ENCODE measurements around the gene CEP128. TPM values are rescaled to one million over a fixed set of nuclear protein-coding genes. Genes with fewer than 3 reads are reported as not detected.

Gene CEP128
- total RNA-seq, 2 experiments from 2014 or later, result 71.9 to 137 TPM

DNA sequence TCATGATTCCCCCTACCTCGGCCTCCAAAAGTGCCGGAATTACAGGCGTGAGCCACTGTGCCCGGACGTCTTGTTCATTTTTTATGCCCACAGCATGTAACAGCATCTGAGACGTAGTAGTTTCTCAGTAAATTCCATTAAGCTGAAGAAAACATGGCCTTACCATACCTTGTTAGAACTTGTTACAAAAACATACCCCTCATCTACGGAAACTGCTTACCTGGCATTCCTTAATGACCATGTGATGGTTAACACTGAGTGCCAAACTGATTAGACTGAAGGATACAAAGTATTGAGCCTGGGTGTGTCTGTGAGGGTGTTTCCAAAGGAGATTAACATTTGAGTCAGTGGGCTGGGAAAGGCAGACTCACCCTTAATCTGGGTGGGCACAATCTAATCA lies 186.8 kb downstream of the CEP128 start:
- Histone ChIP-seq H2AFZ (ENCODE audit: low read length) (no peak overlapping the region), H3K79me2 (ENCODE audit: insufficient read depth, low read depth, low read length) (no peaks in the 10 kb centered on the region), H3K9me2 (ENCODE audit: insufficient read depth, low read length) (no peaks in the 10 kb centered on the region), H3K36me3 (ENCODE audit: insufficient read depth, low read length) (peaks cover 62% of the 10 kb centered on the region), H4K20me1 (ENCODE audit: insufficient read depth, low read length) (no peaks in the 10 kb centered on the region), H3K4me3 (ENCODE audit: low read depth, low read length, poor library complexity, severe bottlenecking) (no peak overlapping the region), H3K27ac (ENCODE audit: low read depth, low read length, poor library complexity, severe bottlenecking) (no peak overlapping the region), H3K4me1 (ENCODE audit: insufficient read depth, low read length, poor library complexity, severe bottlenecking) (no peaks in the 10 kb centered on the region), H3K9me3 (ENCODE audit: low read length) (no peaks in the 10 kb centered on the region), H3K4me2 (ENCODE audit: low read length) (no peak overlapping the region)
- intact Hi-C loops (cut with micrococcal nuclease; ENCODE audit: unreplicated experiment), result no loop called here
- POLR2A ChIA-PET, result no interaction called here
- TF ChIP-seq, protein P1, sequence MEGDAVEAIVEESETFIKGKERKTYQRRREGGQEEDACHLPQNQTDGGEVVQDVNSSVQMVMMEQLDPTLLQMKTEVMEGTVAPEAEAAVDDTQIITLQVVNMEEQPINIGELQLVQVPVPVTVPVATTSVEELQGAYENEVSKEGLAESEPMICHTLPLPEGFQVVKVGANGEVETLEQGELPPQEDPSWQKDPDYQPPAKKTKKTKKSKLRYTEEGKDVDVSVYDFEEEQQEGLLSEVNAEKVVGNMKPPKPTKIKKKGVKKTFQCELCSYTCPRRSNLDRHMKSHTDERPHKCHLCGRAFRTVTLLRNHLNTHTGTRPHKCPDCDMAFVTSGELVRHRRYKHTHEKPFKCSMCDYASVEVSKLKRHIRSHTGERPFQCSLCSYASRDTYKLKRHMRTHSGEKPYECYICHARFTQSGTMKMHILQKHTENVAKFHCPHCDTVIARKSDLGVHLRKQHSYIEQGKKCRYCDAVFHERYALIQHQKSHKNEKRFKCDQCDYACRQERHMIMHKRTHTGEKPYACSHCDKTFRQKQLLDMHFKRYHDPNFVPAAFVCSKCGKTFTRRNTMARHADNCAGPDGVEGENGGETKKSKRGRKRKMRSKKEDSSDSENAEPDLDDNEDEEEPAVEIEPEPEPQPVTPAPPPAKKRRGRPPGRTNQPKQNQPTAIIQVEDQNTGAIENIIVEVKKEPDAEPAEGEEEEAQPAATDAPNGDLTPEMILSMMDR (conservative IDR thresholded peaks at IDR 0.05; ENCODE audit: low read length), result no peak
- TF ChIP-seq EZH2phosphoT487 (IDR thresholded peaks at IDR 0.05; ENCODE audit: borderline replicate concordance, low read depth, low read length), result no peak
- no TSS peak for BruUV-seq (replicated peaks)
- DNase-seq (ENCODE audit: low spot score), result no peak
- CTCF ChIA-PET (ENCODE audit: unreplicated experiment), result no interaction called here

DNA sequence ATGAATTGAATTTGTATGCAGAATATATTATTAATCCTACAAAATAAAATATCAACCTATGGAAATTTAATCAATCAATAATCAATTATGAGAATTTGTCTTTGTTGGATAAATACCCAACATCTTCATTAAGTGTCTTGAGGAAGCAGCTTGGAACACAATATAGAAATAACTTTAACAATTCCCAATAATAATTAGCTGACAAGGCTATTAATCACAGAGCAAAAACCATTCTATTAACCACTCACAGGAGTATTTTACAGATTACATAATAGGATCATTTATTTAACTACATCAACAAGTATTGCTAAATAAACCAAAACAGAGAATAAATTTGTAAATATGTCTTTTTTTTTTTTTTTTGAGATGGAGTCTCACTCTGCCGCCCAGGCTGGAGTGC lies 190.3 kb downstream of the CEP128 start:
- H3K27ac ChIP-seq (ENCODE audit: low read depth, low read length, poor library complexity, severe bottlenecking), result no peak overlapping the region
- H3K4me3 ChIP-seq (ENCODE audit: low read depth, low read length, poor library complexity, severe bottlenecking), result no peak overlapping the region
- no peak overlapping the region for H2AFZ ChIP-seq (ENCODE audit: low read length)
- no peak for DNase-seq (ENCODE audit: low spot score)
- POLR2A ChIA-PET, result interaction anchor here (0.6 to 1.3 kb wide), 3 partner anchors 17 to 207 kb away, joined by 3 to 5 read pairs (median 3); no protein-coding TSS in a partner anchor
- no TSS peak for BruUV-seq (replicated peaks)
- H3K79me2 ChIP-seq (ENCODE audit: insufficient read depth, low read depth, low read length), result no peaks in the 10 kb centered on the region
- TF ChIP-seq EZH2phosphoT487 (IDR thresholded peaks at IDR 0.05; ENCODE audit: borderline replicate concordance, low read depth, low read length), result no peak
- TF ChIP-seq, protein P1 (conservative IDR thresholded peaks at IDR 0.05; ENCODE audit: low read length), result no peak
- intact Hi-C loops (cut with micrococcal nuclease; ENCODE audit: unreplicated experiment), result no loop called here
- H3K36me3 ChIP-seq (ENCODE audit: insufficient read depth, low read length), result peaks cover 30% of the 10 kb centered on the region
- no peaks in the 10 kb centered on the region for H3K4me1 ChIP-seq (ENCODE audit: insufficient read depth, low read length, poor library complexity, severe bottlenecking)
- H4K20me1 ChIP-seq (ENCODE audit: insufficient read depth, low read length), result no peaks in the 10 kb centered on the region
- H3K9me2 ChIP-seq (ENCODE audit: insufficient read depth, low read length), result no peaks in the 10 kb centered on the region
- H3K4me2 ChIP-seq (ENCODE audit: low read length), result no peak overlapping the region
- H3K9me3 ChIP-seq (ENCODE audit: low read length), result no peaks in the 10 kb centered on the region
- CTCF ChIA-PET (ENCODE audit: unreplicated experiment), result no interaction called here

DNA sequence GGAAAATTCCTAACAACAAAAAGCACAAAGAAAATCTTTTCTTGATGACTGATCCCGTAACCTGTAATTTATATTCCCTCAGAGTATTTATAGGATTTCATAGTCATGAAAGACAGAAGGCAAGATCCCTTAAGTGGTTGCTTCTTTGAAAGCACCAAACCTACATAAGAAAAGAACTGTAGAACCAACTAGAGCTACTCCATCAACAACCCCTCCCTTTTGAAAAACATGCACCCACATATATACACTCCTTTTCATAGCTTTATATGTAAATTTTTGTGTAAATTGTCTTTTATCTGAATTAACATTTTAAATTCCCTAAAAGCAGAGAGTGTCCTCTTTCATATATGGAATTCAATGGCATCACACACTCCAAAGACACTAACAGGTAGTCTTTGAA lies 215.3 kb downstream of the CEP128 start:
- no peak overlapping the region for H3K4me3 ChIP-seq (ENCODE audit: low read depth, low read length, poor library complexity, severe bottlenecking)
- H2AFZ ChIP-seq (ENCODE audit: low read length), result no peak overlapping the region
- no peaks in the 10 kb centered on the region for H3K79me2 ChIP-seq (ENCODE audit: insufficient read depth, low read depth, low read length)
- intact Hi-C loops (cut with micrococcal nuclease; ENCODE audit: unreplicated experiment), result no loop called here
- BruUV-seq (replicated peaks), result no TSS peak
- POLR2A ChIA-PET, result interaction anchor here (0.7 kb wide), 1 partner anchor 445 kb away, joined by 3 read pairs; no protein-coding TSS in a partner anchor
- no peak overlapping the region for H3K27ac ChIP-seq (ENCODE audit: low read depth, low read length, poor library complexity, severe bottlenecking)
- no peak overlapping the region for H3K4me2 ChIP-seq (ENCODE audit: low read length)
- TF ChIP-seq, protein P1 (conservative IDR thresholded peaks at IDR 0.05; ENCODE audit: low read length), result no peak
- TF ChIP-seq EZH2phosphoT487 (IDR thresholded peaks at IDR 0.05; ENCODE audit: borderline replicate concordance, low read depth, low read length), result no peak
- peaks cover 4% of the 10 kb centered on the region for H3K36me3 ChIP-seq (ENCODE audit: insufficient read depth, low read length)
- H4K20me1 ChIP-seq (ENCODE audit: insufficient read depth, low read length), result no peaks in the 10 kb centered on the region
- CTCF ChIA-PET (ENCODE audit: unreplicated experiment), result no interaction called here
- no peak for DNase-seq (ENCODE audit: low spot score)
- no peaks in the 10 kb centered on the region for H3K4me1 ChIP-seq (ENCODE audit: insufficient read depth, low read length, poor library complexity, severe bottlenecking)
- no peaks in the 10 kb centered on the region for H3K9me2 ChIP-seq (ENCODE audit: insufficient read depth, low read length)
- no peaks in the 10 kb centered on the region for H3K9me3 ChIP-seq (ENCODE audit: low read length)

Measured in OCI-LY7 (cell line).